Suprapubic skin (tissue), 4 donors: ENCODE results near the gene MAN1C1.

ENCODE experiments used
- POLR2A ChIP-seq, 2 donors: fragments of 450-650 bp; IDR thresholded peaks; one replicate each; pipeline ENCODE4 v1.6.1; 2017; ENCODE audit warnings: antibody characterized with exemption in 2 of 2, mild to moderate bottlenecking in 2 of 2, moderate library complexity in 2 of 2
- POLR2AphosphoS5 ChIP-seq, 3 donors: sonication (generic); formaldehyde crosslinking; IDR thresholded peaks; one replicate each; pipeline ENCODE4 v1.6.1; 2017; ENCODE audit warnings: antibody characterized with exemption in 3 of 3
- TF ChIP-seq, protein P1 (sequence below), 2 donors: fragments of 200-600 bp in 1 of 2; fragments of 450-650 bp in 1 of 2; sonication (generic) in 1 of 2; IDR thresholded peaks; one replicate each; pipeline ENCODE4 v1.5.1; 2016 to 2019; ENCODE audit warnings: antibody characterized with exemption in 2 of 2, mild to moderate bottlenecking in 1 of 2, moderate library complexity in 1 of 2

DNA sequence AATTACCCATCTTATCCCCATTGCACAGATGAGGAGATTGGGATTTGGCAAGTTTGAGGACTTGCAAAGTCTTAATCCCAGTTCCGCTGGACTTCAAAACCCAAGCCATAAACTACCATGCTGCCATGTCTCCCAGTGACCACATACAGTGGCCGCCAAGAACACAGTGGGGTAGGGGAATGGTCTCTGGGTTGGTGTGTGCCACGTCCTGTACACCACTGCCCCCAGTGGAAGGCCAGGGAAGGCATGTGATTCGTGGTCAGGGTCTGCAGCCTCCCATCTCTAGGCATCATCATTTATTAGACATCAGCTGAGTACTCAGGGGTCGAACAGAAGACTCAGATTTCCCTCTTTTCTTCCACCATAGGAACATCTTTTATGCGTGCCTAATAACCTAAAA is 76.0 kb downstream of the MAN1C1 start:
- TF ChIP-seq, protein P1, sequence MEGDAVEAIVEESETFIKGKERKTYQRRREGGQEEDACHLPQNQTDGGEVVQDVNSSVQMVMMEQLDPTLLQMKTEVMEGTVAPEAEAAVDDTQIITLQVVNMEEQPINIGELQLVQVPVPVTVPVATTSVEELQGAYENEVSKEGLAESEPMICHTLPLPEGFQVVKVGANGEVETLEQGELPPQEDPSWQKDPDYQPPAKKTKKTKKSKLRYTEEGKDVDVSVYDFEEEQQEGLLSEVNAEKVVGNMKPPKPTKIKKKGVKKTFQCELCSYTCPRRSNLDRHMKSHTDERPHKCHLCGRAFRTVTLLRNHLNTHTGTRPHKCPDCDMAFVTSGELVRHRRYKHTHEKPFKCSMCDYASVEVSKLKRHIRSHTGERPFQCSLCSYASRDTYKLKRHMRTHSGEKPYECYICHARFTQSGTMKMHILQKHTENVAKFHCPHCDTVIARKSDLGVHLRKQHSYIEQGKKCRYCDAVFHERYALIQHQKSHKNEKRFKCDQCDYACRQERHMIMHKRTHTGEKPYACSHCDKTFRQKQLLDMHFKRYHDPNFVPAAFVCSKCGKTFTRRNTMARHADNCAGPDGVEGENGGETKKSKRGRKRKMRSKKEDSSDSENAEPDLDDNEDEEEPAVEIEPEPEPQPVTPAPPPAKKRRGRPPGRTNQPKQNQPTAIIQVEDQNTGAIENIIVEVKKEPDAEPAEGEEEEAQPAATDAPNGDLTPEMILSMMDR (IDR thresholded peaks at IDR 0.05): peak; percentile 3 to 7
- TF ChIP-seq POLR2AphosphoS5 (IDR thresholded peaks at IDR 0.05) (no peak), POLR2A (IDR thresholded peaks at IDR 0.05) (no peak)
